Left ventricle myocardium inferior (tissue), 1 donor: ENCODE measurements around the gene DRC7. TPM values are rescaled to one million over a fixed set of nuclear protein-coding genes. Genes with fewer than 3 reads are reported as not detected.

Source experiments
- DNase-seq: peaks from one replicate; pipeline ENCODE4 v3.0.0-alpha.2; 2020
- H3K27ac ChIP-seq: fragments of 200-600 bp; replicated peaks from 2 replicates; pipeline ENCODE4 v1.8.0; 2021
- H3K27me3 ChIP-seq: fragments of 200-600 bp; 2 replicates; pipeline ENCODE4 v1.8.0; 2021; ENCODE audit warnings: low read depth
- H3K36me3 ChIP-seq: fragments of 200-600 bp; 2 replicates; pipeline ENCODE4 v1.8.0; 2021
- H3K4me1 ChIP-seq: fragments of 200-600 bp; 2 replicates; pipeline ENCODE4 v1.8.0; 2021
- H3K4me3 ChIP-seq: fragments of 200-600 bp; 2 replicates; pipeline ENCODE4 v1.8.0; 2021; ENCODE audit warnings: mild to moderate bottlenecking, moderate library complexity
- H3K9me3 ChIP-seq: fragments of 200-600 bp; replicated peaks from 2 replicates; pipeline ENCODE4 v1.8.0; 2021
- CTCF ChIP-seq: fragments of 200-600 bp; IDR thresholded peaks from 2 replicates; pipeline ENCODE4 v1.8.0; 2021; ENCODE audit warnings: antibody characterized with exemption, mild to moderate bottlenecking, borderline replicate concordance
- intact Hi-C: fragments of 100-400 bp; cut with micrococcal nuclease; formaldehyde crosslinking; loops from one replicate; pipeline ENCODE4 v1.11.0; 2022
- total RNA-seq: library from RNA; stranded (reverse); fragmentation: NEBNext Ultra II Directional; extraction: Animal tissue kit (Norgen Biotek cat#: 25700); gene quantifications from one replicate; pipeline ENCODE4 v1.2.1, GENCODE V29; 2021
- donor health status: DM: no; HTN: yes; CAD: no; lungs with severe emphysema.

Gene DRC7
- total RNA-seq, 1 donor from 2014 or later: not detected

GRCh38 chr16:57689762-57690558 lies 4.6 kb upstream of the DRC7 start:
- intact Hi-C loops: no loop called here
- Histone ChIP-seq H3K4me1 (peaks cover 10% of the 10 kb centered on the region), H3K4me3 (no peak overlapping the region), H3K27ac (no peak overlapping the region), H3K9me3 (no peaks in the 10 kb centered on the region), H3K36me3 (no peaks in the 10 kb centered on the region), H3K27me3 (peaks cover 33% of the 10 kb centered on the region)
- TF ChIP-seq CTCF: no peak
- no peak for DNase-seq

GRCh38 chr16:57690782-57691471 lies 3.7 kb upstream of the DRC7 start:
- no peak overlapping the region for H3K4me3 ChIP-seq
- H3K36me3 ChIP-seq: no peaks in the 10 kb centered on the region
- H3K9me3 ChIP-seq: no peaks in the 10 kb centered on the region
- intact Hi-C loops: no loop called here
- no peak overlapping the region for H3K27ac ChIP-seq
- no peak for TF ChIP-seq CTCF
- H3K4me1 ChIP-seq: peaks cover 10% of the 10 kb centered on the region
- no peak for DNase-seq
- H3K27me3 ChIP-seq: peaks cover 33% of the 10 kb centered on the region

GRCh38 chr16:57692636-57693035 lies 2.0 kb upstream of the DRC7 start:
- TF ChIP-seq CTCF: no peak
- intact Hi-C loops: no loop called here
- no peak overlapping the region for H3K4me3 ChIP-seq
- H3K27ac ChIP-seq: no peak overlapping the region
- DNase-seq: no peak
- peaks cover 10% of the 10 kb centered on the region for H3K4me1 ChIP-seq
- H3K27me3 ChIP-seq: peaks cover 33% of the 10 kb centered on the region
- no peaks in the 10 kb centered on the region for H3K36me3 ChIP-seq
- no peaks in the 10 kb centered on the region for H3K9me3 ChIP-seq

- Histone ChIP-seq H3K27ac (no peak overlapping the region), H3K27me3 (peaks cover 32% of the 10 kb centered on the region), H3K36me3 (no peaks in the 10 kb centered on the region), H3K9me3 (no peaks in the 10 kb centered on the region), H3K4me1 (peaks cover 10% of the 10 kb centered on the region), H3K4me3 (no peak overlapping the region)
- no peak for TF ChIP-seq CTCF
- intact Hi-C loops: no loop called here
- DNase-seq: no peak
These were observed 1.1 kb upstream of the DRC7 start for GRCh38 chr16:57693550-57693949.

- no peak overlapping the region for H3K4me3 ChIP-seq
- no peaks in the 10 kb centered on the region for H3K36me3 ChIP-seq
- DNase-seq: no peak
- H3K9me3 ChIP-seq: no peaks in the 10 kb centered on the region
- TF ChIP-seq CTCF: no peak
- H3K27me3 ChIP-seq: peaks cover 25% of the 10 kb centered on the region
- intact Hi-C loops: no loop called here
- no peak overlapping the region for H3K27ac ChIP-seq
- H3K4me1 ChIP-seq: peaks cover 10% of the 10 kb centered on the region
These were observed 328 bp upstream of the DRC7 start for GRCh38 chr16:57694231-57694724.
